ENCODE results near the gene ABCG4. TPM values are rescaled to one million over a fixed set of nuclear protein-coding genes. Genes with fewer than 3 reads are reported as not detected.

ABCG4 gene
- total RNA-seq, 4 donors from 2014 or later, result 0.14 TPM; not detected in 3

GRCh38 chr11:119152043-119152442 is 3.2 kb downstream of the ABCG4 start:
- Histone ChIP-seq H3K36me3 (no peaks in the 10 kb centered on the region), H3K27me3 (peaks cover 49% of the 10 kb centered on the region), H3K9me3 (no peaks in the 10 kb centered on the region), H3K27ac (no peak overlapping the region), H3K4me3 (no peak overlapping the region), H3K4me1 (peaks cover 0 to 16% (median 13%) of the 10 kb centered on the region in 4 donors)
- intact Hi-C loops (cut with DNase I; ENCODE audit: low total_unique reads) (no loop called here), in situ Hi-C loops (cut with MboI; ENCODE audit: low pct_ligation_motif_present in 1 of 4, low pct_unique_long_range_greater_than_20kb in 1 of 4, low sequenced_read_pairs in 3 of 4) (no loop called here)
- no peak for DNase-seq
- WGBS, 2 donors (ENCODE audit: low coverage in 1 of 2), result 73 to 79% methylated on average over 2 to 9 of the region's 9 CpGs
- no peak for TF ChIP-seq POLR2AphosphoS5 (IDR thresholded peaks at IDR 0.05)
- TF ChIP-seq POLR2A (IDR thresholded peaks at IDR 0.05), result no peak
- no peak for TF ChIP-seq EP300 (IDR thresholded peaks at IDR 0.05; ENCODE audit: low read depth)
- TF ChIP-seq CTCF (IDR thresholded peaks at IDR 0.05), result no peak

GRCh38 chr11:119152604-119153003 is 3.8 kb downstream of the ABCG4 start:
- DNase-seq, result no peak
- 78 to 87% methylated on average over 4 of the region's 4 CpGs for WGBS, 2 donors (ENCODE audit: low coverage in 1 of 2)
- intact Hi-C loops (cut with DNase I; ENCODE audit: low total_unique reads) (no loop called here), in situ Hi-C loops (cut with MboI; ENCODE audit: low pct_ligation_motif_present in 1 of 4, low pct_unique_long_range_greater_than_20kb in 1 of 4, low sequenced_read_pairs in 3 of 4) (no loop called here)
- peaks cover 0 to 16% (median 13%) of the 10 kb centered on the region in 4 donors for H3K4me1 ChIP-seq
- H3K9me3 ChIP-seq, result no peaks in the 10 kb centered on the region
- no peak overlapping the region for H3K27ac ChIP-seq
- no peak overlapping the region for H3K4me3 ChIP-seq
- TF ChIP-seq EP300 (IDR thresholded peaks at IDR 0.05; ENCODE audit: low read depth) (no peak), CTCF (IDR thresholded peaks at IDR 0.05) (no peak), POLR2AphosphoS5 (IDR thresholded peaks at IDR 0.05) (no peak), POLR2A (IDR thresholded peaks at IDR 0.05) (no peak)
- H3K27me3 ChIP-seq, result peaks cover 44% of the 10 kb centered on the region
- H3K36me3 ChIP-seq, result no peaks in the 10 kb centered on the region

- Histone ChIP-seq H3K4me3 (no peak overlapping the region), H3K36me3 (no peaks in the 10 kb centered on the region), H3K27ac (no peak overlapping the region), H3K9me3 (no peaks in the 10 kb centered on the region), H3K4me1 (peaks cover 0 to 16% (median 13%) of the 10 kb centered on the region in 4 donors), H3K27me3 (peaks cover 38% of the 10 kb centered on the region)
- WGBS, 2 donors (ENCODE audit: low coverage in 1 of 2), result 76% methylated on average over 9 of the region's 9 CpGs; no CpG with 5 or more reads in 1 of the 2 donors
- no peak for TF ChIP-seq POLR2A (IDR thresholded peaks at IDR 0.05)
- no peak for TF ChIP-seq CTCF (IDR thresholded peaks at IDR 0.05)
- TF ChIP-seq EP300 (IDR thresholded peaks at IDR 0.05; ENCODE audit: low read depth), result no peak
- TF ChIP-seq POLR2AphosphoS5 (IDR thresholded peaks at IDR 0.05), result no peak
- no peak for DNase-seq
- in situ Hi-C loops (cut with MboI; ENCODE audit: low pct_ligation_motif_present in 1 of 4, low pct_unique_long_range_greater_than_20kb in 1 of 4, low sequenced_read_pairs in 3 of 4), result no loop called here
- intact Hi-C loops (cut with DNase I; ENCODE audit: low total_unique reads), result no loop called here
Observed at GRCh38 chr11:119153049-119153818, 4.4 kb downstream of the ABCG4 start.

GRCh38 chr11:119154178-119154577 is 5.3 kb downstream of the ABCG4 start:
- Histone ChIP-seq H3K9me3 (no peaks in the 10 kb centered on the region), H3K27me3 (peaks cover 28% of the 10 kb centered on the region), H3K4me1 (peaks cover 0 to 7% (median 7%) of the 10 kb centered on the region in 4 donors), H3K4me3 (no peak overlapping the region), H3K27ac (no peak overlapping the region), H3K36me3 (no peaks in the 10 kb centered on the region)
- TF ChIP-seq POLR2AphosphoS5 (IDR thresholded peaks at IDR 0.05) (no peak), CTCF (IDR thresholded peaks at IDR 0.05) (no peak), POLR2A (IDR thresholded peaks at IDR 0.05) (no peak), EP300 (IDR thresholded peaks at IDR 0.05; ENCODE audit: low read depth) (no peak)
- 81% methylated on average over 6 of the region's 6 CpGs; no CpG with 5 or more reads in 1 of the 2 donors for WGBS, 2 donors (ENCODE audit: low coverage in 1 of 2)
- intact Hi-C loops (cut with DNase I; ENCODE audit: low total_unique reads) (no loop called here), in situ Hi-C loops (cut with MboI; ENCODE audit: low pct_ligation_motif_present in 1 of 4, low pct_unique_long_range_greater_than_20kb in 1 of 4, low sequenced_read_pairs in 3 of 4) (no loop called here)
- no peak for DNase-seq
